BE2C (cell line): Measurements from ENCODE around the gene GALNT9. TPM values are rescaled to one million over a fixed set of nuclear protein-coding genes. Genes with fewer than 3 reads are reported as not detected.
"Not testable (repeated sequence)": the region's sequence is repeated elsewhere in the genome, so short reads cannot be mapped to it uniquely, and the experiment has no call there.

Source experiments
- DNase-seq: peaks from one replicate; pipeline ENCODE4 v3.0.0-alpha.2; 2020
- H3K27me3 ChIP-seq: fragments of 250-450 bp; sonication (Bioruptor Pico); 2 replicates; pipeline ENCODE4 v1.5.1; 2020; ENCODE audit warnings: mild to moderate bottlenecking
- H3K36me3 ChIP-seq: fragments of 250-450 bp; sonication (Bioruptor Pico); 2 replicates; pipeline ENCODE4 v1.5.1; 2020; ENCODE audit warnings: mild to moderate bottlenecking
- H3K4me1 ChIP-seq: fragments of 250-450 bp; sonication (Bioruptor Pico); 2 replicates; pipeline ENCODE4 v1.5.1; 2020
- H3K4me3 ChIP-seq: 2 replicates; pipeline ENCODE4 v1.5.1; 2011; ENCODE audit warnings: low read depth, low read length
- H3K9me3 ChIP-seq: fragments of 250-450 bp; sonication (Bioruptor Pico); 2 replicates; pipeline ENCODE4 v1.5.1; 2020
- polyA plus RNA-seq: library from polyadenylated mRNA; unstranded; fragments of >200 nt; gene quantifications from one replicate; pipeline ENCODE4 v1.2.1, GENCODE V29; 2012; ENCODE audit warnings: low read depth, missing spikeins; ENCODE audit not compliant: insufficient read length, insufficient read depth
- TF ChIP-seq, protein P1 (sequence below): IDR thresholded peaks from 2 replicates; pipeline ENCODE4 v1.5.1; 2012; ENCODE audit warnings: mild to moderate bottlenecking, low read depth, low read length

The GALNT9 gene
- 0.34 TPM for polyA plus RNA-seq

DNA sequence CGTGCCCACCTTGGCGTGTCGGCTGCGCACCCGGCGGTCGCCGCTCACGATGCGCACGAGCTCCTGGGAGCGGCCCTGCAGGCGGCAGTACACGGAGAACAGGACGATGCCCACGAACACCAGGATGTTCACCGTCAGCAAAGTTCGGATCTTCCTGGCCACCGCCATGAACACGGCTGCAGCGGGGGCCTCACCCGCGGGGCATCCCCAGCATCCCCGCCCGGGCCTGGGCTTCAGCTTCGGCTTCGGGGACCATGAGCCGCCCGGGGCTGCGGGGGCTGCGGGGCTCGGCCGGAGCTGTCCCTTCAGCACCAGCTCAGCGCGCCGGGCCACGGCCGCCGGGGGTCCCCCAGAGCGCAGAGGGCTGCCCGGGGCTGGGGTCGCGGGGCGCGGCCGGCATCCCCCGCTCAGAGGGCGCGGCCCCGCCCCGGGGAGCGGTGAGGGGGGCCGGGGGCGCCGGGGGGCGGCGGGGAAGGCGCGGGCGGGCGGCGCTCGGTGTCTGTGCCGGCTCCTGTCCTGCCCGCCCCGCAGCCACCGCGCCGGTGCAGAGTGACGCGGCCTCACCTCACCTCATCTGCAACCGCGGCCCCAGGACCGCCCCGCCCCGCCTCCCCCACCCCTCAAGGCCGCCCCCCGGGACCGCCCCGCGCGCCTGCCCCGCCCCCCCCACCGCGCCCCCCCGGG lies at the start of gene GALNT9:
TSS of gene GALNT9 (minus strand) at position 554 of the 684 bp plus-strand sequence. CDS start at position 168, 386 bp downstream.
- no peak within 1 kb of the TSS for H3K4me3 ChIP-seq

DNA sequence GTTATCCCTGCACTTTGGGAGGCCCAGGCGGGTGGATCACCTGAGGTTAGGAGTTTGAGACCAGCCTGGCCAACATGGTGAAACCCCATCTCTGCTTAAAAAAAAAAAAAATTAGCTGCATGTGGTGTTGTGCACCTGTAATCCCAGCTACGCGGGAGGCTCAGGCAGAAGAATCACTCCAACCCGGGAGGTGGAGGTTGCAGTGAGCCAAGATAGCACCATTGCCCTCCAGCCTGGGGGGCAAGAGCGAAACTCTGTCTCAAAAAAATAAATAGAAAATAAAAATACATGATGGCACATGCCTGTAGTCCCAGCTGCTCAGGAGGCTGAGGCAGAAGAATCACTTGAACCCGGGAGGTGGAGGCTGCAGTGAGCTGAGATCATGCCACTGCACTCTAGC lies 49.7 kb upstream of the GALNT9 start:
- not testable (repeated sequence) for H3K9me3 ChIP-seq, DNase-seq, H3K4me3 ChIP-seq, H3K36me3 ChIP-seq, H3K4me1 ChIP-seq
- H3K27me3 ChIP-seq: peaks cover 52% of the 10 kb centered on the region

More for the DNA sequence above, at the start of gene GALNT9:
- DNase-seq: no peak
- TF ChIP-seq, protein P1, sequence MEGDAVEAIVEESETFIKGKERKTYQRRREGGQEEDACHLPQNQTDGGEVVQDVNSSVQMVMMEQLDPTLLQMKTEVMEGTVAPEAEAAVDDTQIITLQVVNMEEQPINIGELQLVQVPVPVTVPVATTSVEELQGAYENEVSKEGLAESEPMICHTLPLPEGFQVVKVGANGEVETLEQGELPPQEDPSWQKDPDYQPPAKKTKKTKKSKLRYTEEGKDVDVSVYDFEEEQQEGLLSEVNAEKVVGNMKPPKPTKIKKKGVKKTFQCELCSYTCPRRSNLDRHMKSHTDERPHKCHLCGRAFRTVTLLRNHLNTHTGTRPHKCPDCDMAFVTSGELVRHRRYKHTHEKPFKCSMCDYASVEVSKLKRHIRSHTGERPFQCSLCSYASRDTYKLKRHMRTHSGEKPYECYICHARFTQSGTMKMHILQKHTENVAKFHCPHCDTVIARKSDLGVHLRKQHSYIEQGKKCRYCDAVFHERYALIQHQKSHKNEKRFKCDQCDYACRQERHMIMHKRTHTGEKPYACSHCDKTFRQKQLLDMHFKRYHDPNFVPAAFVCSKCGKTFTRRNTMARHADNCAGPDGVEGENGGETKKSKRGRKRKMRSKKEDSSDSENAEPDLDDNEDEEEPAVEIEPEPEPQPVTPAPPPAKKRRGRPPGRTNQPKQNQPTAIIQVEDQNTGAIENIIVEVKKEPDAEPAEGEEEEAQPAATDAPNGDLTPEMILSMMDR: no peak
- no peaks in the 10 kb centered on the region for H3K9me3 ChIP-seq
- peaks cover 83% of the 10 kb centered on the region for H3K27me3 ChIP-seq
- H3K4me1 ChIP-seq: no peaks in the 10 kb centered on the region
- H3K36me3 ChIP-seq: no peaks in the 10 kb centered on the region

- Histone ChIP-seq H3K4me3 (no peak overlapping the region), H3K27me3 (peaks cover 66% of the 10 kb centered on the region), H3K9me3 (no peaks in the 10 kb centered on the region), H3K36me3 (no peaks in the 10 kb centered on the region), H3K4me1 (no peaks in the 10 kb centered on the region)
- no peak for DNase-seq
- TF ChIP-seq, protein P1: no peak
Measured at GRCh38 chr12:132377147-132377546, 47.8 kb upstream of the GALNT9 start.

GRCh38 chr12:132376464-132376830 lies 47.1 kb upstream of the GALNT9 start:
- Histone ChIP-seq H3K4me1 (no peaks in the 10 kb centered on the region), H3K27me3 (peaks cover 71% of the 10 kb centered on the region), H3K4me3 (no peak overlapping the region), H3K9me3 (no peaks in the 10 kb centered on the region), H3K36me3 (no peaks in the 10 kb centered on the region)
- DNase-seq: peak; percentile 1
- TF ChIP-seq, protein P1: no peak

DNA sequence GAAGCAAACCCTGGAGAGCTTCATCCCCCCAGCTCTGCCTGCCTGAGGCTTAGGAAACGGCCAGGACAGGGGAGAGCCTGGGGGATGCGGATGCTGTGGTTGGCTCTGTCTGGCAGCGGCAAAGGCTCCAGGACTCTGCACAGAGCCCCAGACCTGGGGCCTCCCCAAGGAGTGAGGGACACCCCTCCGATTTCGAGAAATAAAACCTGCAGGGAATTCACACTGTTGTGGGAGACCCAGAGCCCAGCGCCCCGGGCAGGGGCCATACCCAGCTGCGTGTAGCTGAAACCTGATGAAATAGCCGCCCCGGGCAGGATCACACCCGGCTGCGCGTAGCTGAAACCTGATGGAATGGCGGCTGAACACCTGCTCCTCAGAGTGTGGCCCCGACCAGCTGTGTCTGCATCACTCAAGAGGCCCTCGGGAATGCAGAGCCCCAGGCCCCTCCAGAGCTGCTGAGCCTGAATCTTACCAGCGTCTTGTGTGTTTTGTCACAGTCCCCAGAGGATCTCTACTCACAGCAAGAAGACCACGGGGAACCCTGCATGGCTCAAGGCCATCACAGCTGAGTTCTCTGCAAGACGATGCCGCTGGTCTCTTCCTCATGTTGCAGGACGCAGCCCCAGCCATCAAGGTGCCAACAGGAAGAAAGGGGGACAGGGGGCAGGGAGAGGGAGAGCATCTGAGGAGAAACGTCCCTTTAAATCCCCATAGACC lies 46.5 kb upstream of the GALNT9 start:
- H3K27me3 ChIP-seq: peaks cover 76% of the 10 kb centered on the region
- H3K4me3 ChIP-seq: no peak overlapping the region
- H3K4me1 ChIP-seq: no peaks in the 10 kb centered on the region
- TF ChIP-seq, protein P1: no peak
- DNase-seq: peak; percentile 4
- H3K9me3 ChIP-seq: no peaks in the 10 kb centered on the region
- H3K36me3 ChIP-seq: no peaks in the 10 kb centered on the region

DNA sequence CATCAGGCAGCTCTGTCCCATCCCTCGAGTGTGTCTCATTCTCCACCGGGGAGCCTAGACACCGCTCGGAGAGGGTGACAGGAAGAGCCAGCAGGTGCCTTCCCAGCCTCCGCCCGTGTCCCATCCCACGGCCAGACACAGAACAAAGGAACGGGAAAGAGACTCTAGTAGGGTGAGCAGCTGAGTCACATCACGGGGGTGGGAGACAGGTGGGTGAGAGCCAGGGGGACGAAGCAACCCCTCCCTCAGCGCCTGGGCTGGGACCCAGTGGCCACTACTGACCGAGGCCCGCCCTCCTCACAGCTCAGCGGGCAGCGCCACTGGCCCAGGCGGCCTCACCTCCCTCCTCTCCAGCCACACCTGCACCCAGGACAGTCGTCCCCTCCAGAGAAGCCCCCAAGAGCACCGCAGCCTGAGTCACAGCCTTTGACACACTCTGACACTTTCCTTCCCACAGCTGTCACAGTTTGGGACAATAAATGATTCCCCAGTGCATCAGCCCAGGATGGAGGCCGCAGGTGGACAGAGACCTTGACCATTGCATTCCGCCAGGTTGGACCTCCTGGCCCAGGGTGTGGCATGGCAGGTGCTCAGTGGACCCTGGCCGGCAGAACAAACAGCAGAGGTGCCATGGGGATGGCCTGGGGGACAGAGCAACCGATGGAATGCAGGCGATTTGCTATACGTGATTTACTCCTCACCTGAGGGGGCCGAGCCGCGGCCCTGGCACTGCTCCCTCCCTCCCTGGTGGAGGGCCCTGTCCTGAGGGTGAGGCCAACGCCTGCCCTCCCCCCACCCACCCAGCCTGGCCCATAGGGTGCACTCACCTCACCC lies 45.4 kb upstream of the GALNT9 start:
- Histone ChIP-seq H3K4me3 (no peak overlapping the region), H3K27me3 (peaks cover 73% of the 10 kb centered on the region), H3K9me3 (no peaks in the 10 kb centered on the region), H3K36me3 (no peaks in the 10 kb centered on the region), H3K4me1 (no peaks in the 10 kb centered on the region)
- DNase-seq: peak; percentile 4
- TF ChIP-seq, protein P1: no peak
